Measurements from ENCODE around the gene ANO8.

- TF ChIP-seq CTCF (IDR thresholded peaks at IDR 0.05; ENCODE audit: insufficient read depth, low read length, poor library complexity, severe bottlenecking) (no peak), EZH2phosphoT487 (conservative IDR thresholded peaks at IDR 0.05; ENCODE audit: low read length) (no peak)
Measured at GRCh38 chr19:17309965-17310461, 24.6 kb downstream of the ANO8 start.

Data from SU-DHL-6 (cell line).